Inflammatory macrophage (primary cell): Measurements from ENCODE around the gene TMEM244.
"Not testable (repeated sequence)": the region's sequence is repeated elsewhere in the genome, so short reads cannot be mapped to it uniquely, and the experiment has no call there.

Source experiments
- DNase-seq, 2 donors: peaks; one replicate each; pipeline ENCODE4 v3.0.0-alpha.2; 2020 to 2022

Gene TMEM244

GRCh38 chr6:129807141-129807540 lies 54.0 kb downstream of the TMEM244 start:
- DNase-seq = not testable (repeated sequence)

- not testable (repeated sequence) for DNase-seq
These were observed 58.2 kb downstream of the TMEM244 start for GRCh38 chr6:129802920-129803319.

DNA sequence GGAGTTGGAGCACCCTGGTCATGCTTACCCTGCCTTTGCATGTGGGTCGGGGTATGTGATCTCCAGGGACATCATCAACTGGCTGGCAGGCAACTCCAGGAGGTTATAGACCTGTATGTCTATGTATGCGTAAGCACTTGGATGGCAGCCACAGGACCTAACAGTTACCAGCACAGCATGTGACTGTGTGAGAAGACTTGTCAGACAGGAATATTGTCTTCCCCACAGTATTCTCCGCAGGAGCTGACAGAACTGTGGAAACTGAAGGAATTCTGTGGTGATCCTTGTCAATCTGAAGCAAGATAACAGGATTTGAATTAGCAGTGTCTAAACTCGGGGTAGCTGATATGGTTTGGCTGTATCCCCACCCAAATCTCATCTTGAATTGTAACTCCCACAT lies 59.2 kb downstream of the TMEM244 start:
- no peak for DNase-seq

DNA sequence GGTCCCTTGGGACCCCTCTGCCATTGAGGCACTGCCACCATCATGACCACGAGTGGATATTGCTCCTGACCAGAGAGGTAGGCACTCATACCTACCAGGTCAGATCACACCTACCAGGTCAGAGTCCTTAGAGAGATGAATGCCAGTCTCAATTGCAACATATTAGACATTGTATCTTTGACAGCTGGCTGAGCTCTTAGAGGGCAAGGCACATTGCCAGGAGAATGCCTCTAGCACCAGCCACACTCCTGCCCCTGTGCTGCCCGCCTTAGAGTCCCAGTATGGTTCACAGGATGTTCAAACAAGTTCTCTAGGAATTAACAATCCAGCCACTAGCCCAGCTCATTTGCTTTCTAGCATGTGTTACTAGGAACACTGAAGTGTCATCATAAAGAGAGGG lies 65.9 kb downstream of the TMEM244 start:
- DNase-seq = no peak

- no peak for DNase-seq
These were observed 67.7 kb downstream of the TMEM244 start for GRCh38 chr6:129793447-129793846.

GRCh38 chr6:129792049-129792448 lies 69.1 kb downstream of the TMEM244 start:
- DNase-seq = no peak

GRCh38 chr6:129790785-129791184 lies 70.3 kb downstream of the TMEM244 start:
- no peak for DNase-seq

DNA sequence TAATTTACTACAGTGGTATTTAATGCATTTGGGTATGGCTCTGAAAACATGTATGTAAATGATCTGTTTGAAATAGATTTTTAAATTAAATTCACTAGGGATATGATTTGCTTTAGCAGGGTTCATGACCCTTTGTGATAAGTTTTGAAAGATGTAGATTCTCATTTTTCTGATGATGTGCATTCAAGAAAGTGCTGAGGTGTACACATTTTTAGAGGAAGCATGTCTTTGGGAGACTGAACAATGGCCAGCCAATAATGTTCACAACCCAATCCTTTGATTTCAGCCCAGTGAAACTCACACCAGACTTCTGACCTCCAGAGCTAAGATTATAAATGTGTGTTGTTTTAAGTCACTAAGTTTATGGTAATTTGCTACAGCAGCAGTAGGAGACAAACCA lies 71.1 kb downstream of the TMEM244 start:
- DNase-seq = no peak

- no peak for DNase-seq
These were observed 73.3 kb downstream of the TMEM244 start for GRCh38 chr6:129787816-129788215.

DNA sequence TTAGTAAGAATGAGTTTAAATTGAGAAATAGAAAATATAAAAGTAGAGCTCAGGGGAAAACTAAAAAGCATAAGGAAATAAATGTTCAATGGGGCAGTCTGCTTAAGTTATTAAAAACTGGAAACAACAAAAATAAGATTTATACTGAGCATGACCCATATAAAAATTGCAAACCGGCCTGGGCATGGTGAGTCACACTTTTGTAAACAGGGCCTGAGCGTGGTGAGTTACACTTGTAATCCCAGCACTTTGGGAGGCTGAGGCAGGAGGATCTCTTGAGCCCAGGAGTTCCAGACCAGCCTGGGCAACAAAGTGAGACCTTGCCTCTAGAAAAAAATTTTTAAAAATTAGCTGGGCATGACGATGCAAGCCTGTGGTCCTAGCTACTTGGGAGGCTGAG lies 74.6 kb downstream of the TMEM244 start:
- no peak for DNase-seq

- DNase-seq = no peak
These were observed 75.4 kb downstream of the TMEM244 start for GRCh38 chr6:129785756-129786135.

- no peak for DNase-seq
These were observed 75.9 kb downstream of the TMEM244 start for GRCh38 chr6:129785047-129785755.
